Measurements from ENCODE around the gene PAFAH1B2.

DNA sequence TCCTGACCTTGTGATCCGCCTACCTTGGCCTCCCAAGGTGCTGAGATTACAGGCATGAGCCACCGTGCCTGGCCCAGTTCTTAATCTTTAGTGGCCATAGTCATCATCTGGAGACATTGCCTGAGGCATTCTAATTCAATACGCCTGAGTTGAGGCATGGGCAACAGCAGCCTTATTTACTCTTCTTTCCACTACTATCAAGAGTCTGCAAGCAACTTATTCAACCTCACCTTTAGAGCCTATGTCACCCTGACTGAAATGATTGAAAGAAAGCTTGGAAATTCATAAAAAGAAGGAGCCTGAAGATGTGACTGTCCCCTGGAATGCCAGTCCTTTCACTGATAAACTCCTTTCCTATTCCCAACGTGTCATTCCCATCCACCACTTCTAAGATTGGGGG, 15.8 kb upstream of the PAFAH1B2 start:
- TF ChIP-seq CTCF (IDR thresholded peaks at IDR 0.05) (no peak), POLR2A (IDR thresholded peaks at IDR 0.05) (no peak)

Data from body of pancreas (tissue), 4 donors.